ENCODE results near the gene EXOC6B. TPM values are rescaled to one million over a fixed set of nuclear protein-coding genes. Genes with fewer than 3 reads are reported as not detected.
"Not testable (repeated sequence)": the region's sequence is repeated elsewhere in the genome, so short reads cannot be mapped to it uniquely, and the experiment has no call there.

The EXOC6B gene
- total and polyA plus RNA-seq, 8 donors: 22.1 to 30.8 (median 25.9) TPM

DNA sequence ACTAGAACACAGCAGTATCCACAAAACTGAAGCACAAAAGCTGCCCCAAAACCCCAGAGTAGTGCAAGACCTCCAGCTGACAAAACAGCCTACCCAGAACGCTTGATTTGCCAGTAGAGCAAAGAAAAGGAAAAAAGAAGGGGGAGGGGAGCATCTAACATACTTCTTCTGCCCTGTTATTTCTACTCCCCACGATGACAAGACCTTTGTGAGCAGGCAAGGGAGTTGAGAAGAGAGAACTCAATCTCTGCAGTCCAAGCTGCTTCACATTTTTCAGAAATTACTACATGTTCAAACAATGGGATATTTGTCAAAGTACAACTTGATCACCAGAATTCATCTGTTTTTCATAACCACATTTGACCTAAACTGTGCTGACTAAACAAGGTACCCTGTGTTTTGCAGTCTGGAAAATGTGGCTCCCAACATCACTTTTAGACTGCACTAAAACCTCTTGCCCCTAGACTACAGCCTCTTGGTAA lies 286.7 kb downstream of the EXOC6B start:
- Histone ChIP-seq H3K36me3 (no peaks in the 10 kb centered on the region), H3K4me3 (no peak overlapping the region), H3K27me3 (no peaks in the 10 kb centered on the region), H3K27ac (no peak overlapping the region), H3K4me1 (no peaks in the 10 kb centered on the region), H3K9me3 (no peaks in the 10 kb centered on the region)
- intact Hi-C loops (cut with DNase I): no loop called here
- ATAC-seq: no peak
- TF ChIP-seq, protein P1, sequence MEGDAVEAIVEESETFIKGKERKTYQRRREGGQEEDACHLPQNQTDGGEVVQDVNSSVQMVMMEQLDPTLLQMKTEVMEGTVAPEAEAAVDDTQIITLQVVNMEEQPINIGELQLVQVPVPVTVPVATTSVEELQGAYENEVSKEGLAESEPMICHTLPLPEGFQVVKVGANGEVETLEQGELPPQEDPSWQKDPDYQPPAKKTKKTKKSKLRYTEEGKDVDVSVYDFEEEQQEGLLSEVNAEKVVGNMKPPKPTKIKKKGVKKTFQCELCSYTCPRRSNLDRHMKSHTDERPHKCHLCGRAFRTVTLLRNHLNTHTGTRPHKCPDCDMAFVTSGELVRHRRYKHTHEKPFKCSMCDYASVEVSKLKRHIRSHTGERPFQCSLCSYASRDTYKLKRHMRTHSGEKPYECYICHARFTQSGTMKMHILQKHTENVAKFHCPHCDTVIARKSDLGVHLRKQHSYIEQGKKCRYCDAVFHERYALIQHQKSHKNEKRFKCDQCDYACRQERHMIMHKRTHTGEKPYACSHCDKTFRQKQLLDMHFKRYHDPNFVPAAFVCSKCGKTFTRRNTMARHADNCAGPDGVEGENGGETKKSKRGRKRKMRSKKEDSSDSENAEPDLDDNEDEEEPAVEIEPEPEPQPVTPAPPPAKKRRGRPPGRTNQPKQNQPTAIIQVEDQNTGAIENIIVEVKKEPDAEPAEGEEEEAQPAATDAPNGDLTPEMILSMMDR (IDR thresholded peaks at IDR 0.05): no peak
- DNase-seq: no peak

DNA sequence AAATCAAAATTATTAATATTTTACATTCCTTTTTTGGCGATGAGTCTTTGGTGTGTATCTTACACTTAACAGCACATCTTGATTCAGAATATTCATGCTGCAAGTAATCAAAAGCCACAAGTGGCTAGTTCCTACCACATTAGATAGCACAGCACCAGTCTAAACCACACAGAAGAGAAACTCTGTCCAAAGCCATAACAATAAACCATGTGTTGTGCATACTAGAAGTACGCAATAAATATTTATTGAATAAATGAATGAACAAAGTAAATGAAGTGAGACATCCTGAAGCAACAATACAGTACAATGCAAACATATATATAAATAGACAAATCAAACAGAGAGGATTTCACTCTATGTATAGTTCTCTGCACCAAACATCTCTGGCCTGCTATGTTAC lies 287.3 kb downstream of the EXOC6B start:
- Histone ChIP-seq H3K27ac (no peak overlapping the region), H3K36me3 (no peaks in the 10 kb centered on the region), H3K4me1 (no peaks in the 10 kb centered on the region), H3K27me3 (no peaks in the 10 kb centered on the region), H3K9me3 (no peaks in the 10 kb centered on the region), H3K4me3 (no peak overlapping the region)
- ATAC-seq (no peak), DNase-seq (no peak)
- TF ChIP-seq, protein P1 (IDR thresholded peaks at IDR 0.05): no peak
- intact Hi-C loops (cut with DNase I): no loop called here

DNA sequence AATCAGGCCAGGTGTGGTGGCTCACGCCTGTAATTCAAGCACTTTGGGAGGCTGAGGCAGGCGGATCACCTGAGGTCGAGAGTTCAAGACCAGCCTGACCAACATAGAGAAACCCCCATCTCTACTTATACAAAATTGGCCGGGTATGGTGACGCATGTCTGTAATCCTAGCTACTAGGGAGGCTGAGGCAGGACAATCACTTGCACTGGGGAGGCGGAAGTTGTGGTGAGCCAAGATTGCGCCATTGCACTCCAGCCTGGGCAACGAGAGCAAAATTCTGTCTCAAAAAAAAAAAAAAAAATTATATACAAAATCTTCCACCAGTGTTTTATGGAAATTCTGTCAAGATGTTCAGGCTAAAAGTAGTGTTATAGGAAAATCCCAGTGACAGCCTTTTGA lies 290.2 kb downstream of the EXOC6B start:
- ATAC-seq; H3K36me3 ChIP-seq; intact Hi-C loops (cut with DNase I); DNase-seq; H3K4me1 ChIP-seq; H3K27me3 ChIP-seq; H3K4me3 ChIP-seq; H3K9me3 ChIP-seq; H3K27ac ChIP-seq: not testable (repeated sequence)

DNA sequence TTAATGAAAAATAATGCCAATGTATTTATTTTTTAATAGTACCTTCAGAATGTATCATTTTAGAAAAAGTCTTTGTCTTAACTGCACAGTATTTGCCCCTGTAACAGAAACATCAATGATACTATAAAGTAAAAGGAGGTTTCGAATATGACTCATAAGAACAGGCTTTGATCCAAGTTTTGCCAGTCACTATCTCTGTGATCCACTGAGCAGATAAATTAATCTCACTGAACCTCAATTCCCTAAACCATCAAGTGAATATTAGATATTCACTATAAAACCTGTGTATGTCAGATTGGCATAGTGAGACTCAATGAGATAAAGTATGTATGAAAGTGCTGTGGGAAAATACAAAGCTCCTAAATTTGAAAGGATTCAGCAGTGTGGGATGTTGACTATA lies 292.1 kb downstream of the EXOC6B start:
- intact Hi-C loops (cut with DNase I): no loop called here
- H3K27ac ChIP-seq: no peak overlapping the region
- TF ChIP-seq, protein P1 (IDR thresholded peaks at IDR 0.05): no peak

GRCh38 chr2:72527424-72527823 lies 298.4 kb downstream of the EXOC6B start:
- no peak overlapping the region for H3K27ac ChIP-seq
- ATAC-seq: no peak

More for the DNA sequence above, 292.1 kb downstream of the EXOC6B start:
- no peak for DNase-seq
- H3K36me3 ChIP-seq: no peaks in the 10 kb centered on the region
- H3K4me3 ChIP-seq: no peak overlapping the region
- no peaks in the 10 kb centered on the region for H3K4me1 ChIP-seq
- no peaks in the 10 kb centered on the region for H3K27me3 ChIP-seq
- no peaks in the 10 kb centered on the region for H3K9me3 ChIP-seq
- no peak for ATAC-seq

More at GRCh38 chr2:72527424-72527823, 298.4 kb downstream of the EXOC6B start:
- TF ChIP-seq, protein P1 (IDR thresholded peaks at IDR 0.05): no peak
- no peaks in the 10 kb centered on the region for H3K27me3 ChIP-seq
- no peak overlapping the region for H3K4me3 ChIP-seq
- intact Hi-C loops (cut with DNase I): no loop called here
- H3K9me3 ChIP-seq: no peaks in the 10 kb centered on the region
- no peak for DNase-seq
- H3K4me1 ChIP-seq: no peaks in the 10 kb centered on the region
- H3K36me3 ChIP-seq: no peaks in the 10 kb centered on the region
